SK-N-SH (cell line): ENCODE results near the gene NCKAP5.

Experiments
- CTCF ChIP-seq: fragments of 200-600 bp; sonication (generic); IDR thresholded peaks from 2 replicates; pipeline ENCODE4 v1.6.1; 2017; ENCODE audit warnings: antibody characterized with exemption, mild to moderate bottlenecking, moderate library complexity
- ELF1 ChIP-seq: IDR thresholded peaks from 2 replicates; pipeline ENCODE4 v1.4.0; 2012
- SIN3A ChIP-seq: IDR thresholded peaks from 2 replicates; pipeline ENCODE4 v1.6.1; 2012; ENCODE audit warnings: low read depth, mild to moderate bottlenecking, low read length, moderate library complexity, borderline replicate concordance
- SMC3 ChIP-seq: IDR thresholded peaks from 2 replicates; pipeline ENCODE4 v1.6.1; 2012; ENCODE audit warnings: low read depth, low read length, improper control_type of control experiment
- ZBTB33 ChIP-seq: IDR thresholded peaks from 2 replicates; pipeline ENCODE4 v1.4.0; 2012; ENCODE audit warnings: low read depth, borderline replicate concordance
- TF ChIP-seq, protein P1 (sequence below): fragments of 150-350 bp; IDR thresholded peaks from 2 replicates; pipeline ENCODE4 v1.6.1; 2017; ENCODE audit warnings: antibody characterized with exemption, low read length, low read depth, borderline replicate concordance

DNA sequence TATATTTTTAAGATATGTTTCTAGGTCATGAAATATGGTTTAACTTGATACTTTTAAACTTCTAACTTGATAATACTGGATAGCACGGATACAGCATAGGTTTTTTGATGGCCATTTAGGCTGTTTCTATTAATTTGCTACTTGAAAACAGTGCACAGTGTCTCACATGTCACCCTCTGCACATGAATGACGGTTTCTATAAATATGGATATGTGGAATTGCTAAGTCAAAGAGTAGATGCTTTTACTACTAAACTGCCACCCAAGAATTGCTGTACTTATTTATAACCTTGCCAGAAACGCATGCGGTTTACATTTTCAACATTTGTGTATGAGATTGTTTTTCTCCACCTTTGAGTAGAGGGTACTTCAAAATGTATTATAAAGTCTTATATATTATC lies 723.7 kb downstream of the NCKAP5 start:
- TF ChIP-seq CTCF = no peak
- TF ChIP-seq ZBTB33 = no peak
- TF ChIP-seq ELF1 = no peak
- no peak for TF ChIP-seq SIN3A
- TF ChIP-seq SMC3 = no peak
- TF ChIP-seq, protein P1, sequence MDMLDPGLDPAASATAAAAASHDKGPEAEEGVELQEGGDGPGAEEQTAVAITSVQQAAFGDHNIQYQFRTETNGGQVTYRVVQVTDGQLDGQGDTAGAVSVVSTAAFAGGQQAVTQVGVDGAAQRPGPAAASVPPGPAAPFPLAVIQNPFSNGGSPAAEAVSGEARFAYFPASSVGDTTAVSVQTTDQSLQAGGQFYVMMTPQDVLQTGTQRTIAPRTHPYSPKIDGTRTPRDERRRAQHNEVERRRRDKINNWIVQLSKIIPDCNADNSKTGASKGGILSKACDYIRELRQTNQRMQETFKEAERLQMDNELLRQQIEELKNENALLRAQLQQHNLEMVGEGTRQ = no peak
